ENCODE results near the gene CSTPP1.

GRCh38 chr11:47109727-47110246 is 173.2 kb downstream of the CSTPP1 start:
- TF ChIP-seq, protein P1, sequence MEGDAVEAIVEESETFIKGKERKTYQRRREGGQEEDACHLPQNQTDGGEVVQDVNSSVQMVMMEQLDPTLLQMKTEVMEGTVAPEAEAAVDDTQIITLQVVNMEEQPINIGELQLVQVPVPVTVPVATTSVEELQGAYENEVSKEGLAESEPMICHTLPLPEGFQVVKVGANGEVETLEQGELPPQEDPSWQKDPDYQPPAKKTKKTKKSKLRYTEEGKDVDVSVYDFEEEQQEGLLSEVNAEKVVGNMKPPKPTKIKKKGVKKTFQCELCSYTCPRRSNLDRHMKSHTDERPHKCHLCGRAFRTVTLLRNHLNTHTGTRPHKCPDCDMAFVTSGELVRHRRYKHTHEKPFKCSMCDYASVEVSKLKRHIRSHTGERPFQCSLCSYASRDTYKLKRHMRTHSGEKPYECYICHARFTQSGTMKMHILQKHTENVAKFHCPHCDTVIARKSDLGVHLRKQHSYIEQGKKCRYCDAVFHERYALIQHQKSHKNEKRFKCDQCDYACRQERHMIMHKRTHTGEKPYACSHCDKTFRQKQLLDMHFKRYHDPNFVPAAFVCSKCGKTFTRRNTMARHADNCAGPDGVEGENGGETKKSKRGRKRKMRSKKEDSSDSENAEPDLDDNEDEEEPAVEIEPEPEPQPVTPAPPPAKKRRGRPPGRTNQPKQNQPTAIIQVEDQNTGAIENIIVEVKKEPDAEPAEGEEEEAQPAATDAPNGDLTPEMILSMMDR (IDR thresholded peaks at IDR 0.05; ENCODE audit: control extremely low read depth in 1 of 3, insufficient read depth in 1 of 3, low read depth in 1 of 3, low read length in 3 of 3), result no peak
- TF ChIP-seq POLR2A (IDR thresholded peaks at IDR 0.05; ENCODE audit: control extremely low read depth in 1 of 2, low read depth in 2 of 2, low read length in 2 of 2), result no peak
- TF ChIP-seq POLR2AphosphoS5 (IDR thresholded peaks at IDR 0.05; ENCODE audit: low read depth, low read length), result no peak
- TF ChIP-seq KDM1A (IDR thresholded peaks at IDR 0.05; ENCODE audit: borderline replicate concordance, low read length), result no peak
- no peak for TF ChIP-seq HDAC2 (IDR thresholded peaks at IDR 0.05; ENCODE audit: borderline replicate concordance in 1 of 2, low read depth in 2 of 2, low read length in 2 of 2)
- no peak for TF ChIP-seq TCF12 (IDR thresholded peaks at IDR 0.05; ENCODE audit: low read depth, low read length)
- no peak for TF ChIP-seq CBX8 (IDR thresholded peaks at IDR 0.05; ENCODE audit: borderline replicate concordance, low read depth, low read length)
- no peak for TF ChIP-seq BACH1 (IDR thresholded peaks at IDR 0.05; ENCODE audit: low read length)
- TF ChIP-seq NANOG (IDR thresholded peaks at IDR 0.05; ENCODE audit: insufficient read depth, low read depth, low read length, poor library complexity, severe bottlenecking), result no peak
- TF ChIP-seq SIN3A (conservative IDR thresholded peaks at IDR 0.05 in 1 of 2, IDR thresholded peaks at IDR 0.05 in 1 of 2; ENCODE audit: low read depth in 1 of 2, low read length in 2 of 2), result no peak
- no peak for TF ChIP-seq EZH2 (IDR thresholded peaks at IDR 0.05; ENCODE audit: low read depth, low read length, severe bottlenecking)
- no peak for TF ChIP-seq TAF1 (IDR thresholded peaks at IDR 0.05; ENCODE audit: low read depth, low read length)
- no peak for TF ChIP-seq TBP (IDR thresholded peaks at IDR 0.05; ENCODE audit: low read depth, low read length)
- no peak for TF ChIP-seq BRCA1 (IDR thresholded peaks at IDR 0.05; ENCODE audit: low read depth, low read length)
